HG03571 (cell line): ENCODE measurements around the gene NXN.

ENCODE experiments used
- ATAC-seq: cut with Tn5 transposase; IDR thresholded peaks from one replicate; pipeline ENCODE4 v1.9.1; 2021; ENCODE audit not compliant: unreplicated experiment

Gene NXN

DNA sequence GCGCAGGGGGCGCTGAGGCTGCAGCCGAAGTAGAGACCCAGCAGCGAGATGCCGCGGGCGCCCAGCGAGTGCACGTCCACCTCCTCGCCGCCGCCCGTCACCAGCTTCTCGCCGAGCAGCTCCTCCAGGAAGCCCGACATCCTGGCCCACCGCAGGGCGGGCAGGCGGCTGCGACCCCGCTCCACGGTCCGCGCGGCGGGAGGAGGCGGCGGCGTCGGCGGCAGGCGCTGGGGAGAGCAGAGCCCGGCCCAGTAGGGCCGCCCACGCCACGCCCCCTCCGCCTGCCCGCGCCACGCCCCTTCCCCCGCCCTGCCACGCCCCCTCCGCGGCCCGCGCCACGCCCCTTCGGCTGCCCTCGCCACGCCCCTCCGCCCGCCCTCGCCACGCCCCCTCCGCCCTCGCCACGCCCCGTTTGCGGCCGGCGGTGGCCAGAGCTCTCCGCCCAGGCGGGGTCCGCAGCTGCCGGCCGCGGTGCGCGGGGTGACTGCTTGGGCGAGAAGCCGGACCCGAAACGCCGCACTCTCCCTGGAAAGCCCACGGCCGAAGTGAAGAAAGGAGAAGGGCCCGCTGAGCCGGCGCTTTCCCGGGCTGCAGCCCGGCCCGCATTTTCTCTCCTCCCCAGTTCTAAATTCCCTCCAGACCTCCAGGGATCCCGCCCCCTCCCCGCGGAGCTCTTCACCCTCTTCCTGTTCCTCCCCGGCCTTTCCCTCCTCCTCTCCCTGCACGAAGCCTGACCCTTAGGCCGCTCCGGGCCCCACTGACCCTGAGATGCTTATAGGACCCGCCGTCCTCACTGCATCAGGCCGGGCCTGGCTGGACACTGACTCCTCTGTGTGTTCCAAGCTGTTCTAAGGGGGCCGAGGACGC, at the start of gene NXN:
Gene NXN, minus strand, starts transcription at position 238 of the 867 bp plus-strand sequence.
- ATAC-seq = peak; percentile 58

DNA sequence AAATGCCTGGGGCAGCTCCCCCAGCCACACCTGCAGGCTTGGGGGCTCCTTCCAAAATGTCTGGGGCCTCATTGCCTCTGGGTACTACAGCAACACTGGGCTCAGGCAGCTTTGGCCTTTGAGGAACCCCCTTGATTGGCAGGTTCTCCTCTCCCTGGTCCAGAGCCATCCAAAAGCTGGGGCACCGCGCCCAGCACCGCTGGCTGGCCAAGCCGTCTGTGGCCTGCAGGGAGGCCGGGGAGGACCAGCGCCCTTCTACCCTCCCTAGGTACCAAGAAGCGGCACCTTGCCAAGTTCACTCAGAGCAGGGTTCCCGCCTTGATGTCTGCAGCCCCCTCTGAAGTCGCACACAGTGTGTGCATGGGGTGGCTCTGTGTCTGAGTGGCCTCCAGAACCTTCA, 47.5 kb upstream of the NXN start:
- no peak for ATAC-seq

DNA sequence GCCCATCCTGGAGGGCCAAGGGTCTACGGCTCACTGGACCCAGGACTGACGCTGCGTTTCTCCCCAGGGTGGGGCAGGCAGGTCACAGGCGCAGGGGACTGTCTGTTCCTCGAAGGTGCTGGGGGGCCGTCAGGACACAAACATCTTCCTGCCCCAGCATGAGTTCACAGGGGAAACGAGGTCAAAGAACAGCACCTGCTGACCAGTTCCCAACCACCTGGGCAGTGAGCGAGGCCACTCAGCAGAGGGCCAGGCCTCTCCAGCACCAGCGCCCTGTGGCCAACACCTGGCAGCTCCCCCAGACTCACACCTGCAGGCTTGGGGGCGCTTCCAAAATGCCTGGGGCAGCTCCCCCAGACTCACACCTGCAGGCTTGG, 47.0 kb upstream of the NXN start:
- no peak for ATAC-seq

DNA sequence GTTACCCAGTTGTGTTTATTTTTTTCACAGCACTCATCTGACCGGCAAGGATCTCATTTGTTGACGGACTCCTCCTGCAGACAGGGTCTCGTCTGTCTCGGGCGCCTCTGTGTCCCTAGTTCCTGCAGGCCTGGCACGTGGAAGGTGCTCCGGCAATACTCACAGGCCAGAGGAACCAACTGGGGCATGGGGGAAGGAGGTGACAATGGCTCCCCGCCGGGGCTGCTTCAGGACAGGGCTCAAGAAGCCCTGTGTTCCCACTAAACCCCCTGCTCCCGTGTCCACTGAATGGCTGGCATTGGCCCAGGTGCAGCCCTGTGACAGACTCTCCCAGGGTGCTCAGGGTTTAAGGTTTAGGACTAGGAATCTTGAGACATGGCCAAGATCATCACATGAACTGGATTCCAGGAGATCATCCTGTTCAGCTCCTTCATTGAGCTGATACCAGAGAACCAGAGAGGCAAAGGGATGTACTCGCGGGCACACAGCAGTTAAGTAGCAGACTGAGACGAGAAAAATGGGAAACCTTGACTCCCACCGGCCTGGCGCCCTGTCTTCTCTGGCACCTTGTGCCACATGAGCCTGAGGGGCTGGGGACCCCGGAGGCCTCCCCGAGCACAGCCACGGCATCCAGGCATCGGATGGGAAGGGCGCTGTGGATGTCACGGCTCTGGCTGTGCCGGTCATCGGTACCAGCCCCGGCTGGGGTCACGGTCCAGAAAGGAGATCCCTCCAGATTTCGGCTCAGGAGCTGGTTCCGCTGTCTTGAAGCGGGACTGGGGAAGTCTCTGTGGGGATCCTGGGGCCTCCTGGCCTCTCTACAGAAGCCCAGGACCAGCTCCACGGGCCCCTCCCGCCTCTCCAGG, 46.4 kb upstream of the NXN start:
- no peak for ATAC-seq

DNA sequence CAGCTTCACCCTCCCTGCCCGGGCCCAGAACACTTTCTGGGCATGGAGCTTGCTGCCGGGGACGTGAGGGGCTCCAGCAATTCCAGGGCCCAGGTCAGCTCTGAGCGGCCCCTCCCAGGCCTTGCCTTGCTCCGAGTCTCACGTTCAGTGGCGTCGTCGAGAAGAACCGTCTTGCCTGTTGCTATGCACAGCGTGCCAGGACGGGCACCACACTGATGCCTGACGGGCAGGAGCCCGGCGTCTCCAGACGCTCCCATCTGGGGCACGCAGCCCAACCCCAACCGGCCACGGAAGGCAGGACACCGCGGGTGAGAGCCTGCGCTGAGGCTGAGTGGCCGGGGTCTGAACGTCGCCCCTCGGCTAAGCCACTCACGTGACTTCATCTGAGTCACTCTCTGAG, 44.5 kb upstream of the NXN start:
- no peak for ATAC-seq

DNA sequence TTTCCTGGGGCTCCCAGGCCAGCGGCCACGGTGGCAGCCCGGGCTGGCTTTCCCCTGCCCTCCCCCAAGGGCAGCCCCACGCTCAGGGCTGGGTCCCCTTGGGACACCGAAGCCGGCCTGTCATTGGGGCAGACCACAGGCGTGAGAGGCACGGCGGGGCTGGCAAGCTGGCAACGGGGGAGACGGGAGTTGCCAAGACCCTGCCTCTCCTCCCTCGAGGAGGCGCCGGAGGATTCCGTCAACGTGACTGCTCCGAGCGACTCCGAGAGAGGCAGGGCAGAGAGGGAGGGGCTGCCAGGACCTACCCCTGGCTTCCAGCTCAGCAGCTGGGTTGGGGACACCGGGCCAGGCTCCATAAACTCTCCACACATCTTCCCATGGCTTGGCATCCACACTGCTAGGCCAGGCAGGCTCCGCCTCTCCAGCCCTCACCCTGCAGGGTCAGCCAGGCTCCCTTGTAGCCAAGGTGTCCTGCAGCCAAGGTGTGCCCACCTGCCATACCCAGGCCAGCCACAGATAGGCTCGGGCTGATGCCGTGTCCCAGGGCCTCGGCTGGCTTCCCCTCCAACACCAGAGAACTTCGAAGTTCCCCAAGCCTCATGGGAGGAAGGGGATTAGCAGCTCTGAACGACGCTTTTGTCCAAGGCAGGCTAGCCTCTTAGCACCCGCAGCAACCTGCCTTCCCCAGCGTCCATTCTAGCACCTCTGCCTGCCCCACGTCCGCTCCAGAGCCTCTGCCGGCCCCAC, 42.9 kb upstream of the NXN start:
- ATAC-seq = no peak

DNA sequence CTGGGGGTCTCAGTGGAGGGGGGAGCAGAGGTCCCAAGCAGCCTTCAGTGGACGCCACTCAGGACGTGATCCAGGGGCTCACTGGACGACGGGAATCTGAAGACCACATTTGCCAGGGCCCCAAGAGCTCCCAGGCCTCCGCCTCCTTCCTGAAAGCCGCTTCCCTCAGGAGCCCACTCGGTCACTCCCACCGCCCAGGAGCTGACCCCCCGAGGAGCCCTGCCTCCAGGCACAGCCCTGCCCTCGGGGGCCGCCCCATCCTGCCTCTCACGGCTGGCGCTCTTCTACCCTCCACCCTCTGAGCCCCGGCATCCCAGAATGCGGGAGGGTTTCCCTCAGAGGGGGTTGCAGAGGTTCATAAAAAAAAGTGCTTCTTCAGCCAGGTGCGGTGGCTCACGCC, 41.6 kb upstream of the NXN start:
- no peak for ATAC-seq

DNA sequence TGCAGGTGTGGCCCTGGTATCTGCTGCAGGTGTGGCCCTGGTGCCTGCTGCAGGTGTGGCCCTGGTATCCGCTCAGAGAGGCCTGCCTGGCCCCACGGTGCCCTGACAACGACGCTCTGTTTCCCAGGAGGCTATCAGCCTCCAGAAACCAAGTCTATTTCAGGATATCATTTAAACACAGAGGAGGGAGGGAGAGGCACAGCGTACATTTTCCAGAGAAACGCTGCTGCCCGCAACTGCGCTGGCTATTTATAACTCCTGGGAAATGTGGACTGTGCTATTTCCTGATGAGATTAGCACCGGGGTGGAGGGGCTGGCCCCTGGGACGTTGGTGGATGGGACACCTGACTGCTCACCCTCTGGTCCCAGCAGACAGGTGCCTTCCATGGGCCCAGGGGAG, 39.9 kb upstream of the NXN start:
- no peak for ATAC-seq

DNA sequence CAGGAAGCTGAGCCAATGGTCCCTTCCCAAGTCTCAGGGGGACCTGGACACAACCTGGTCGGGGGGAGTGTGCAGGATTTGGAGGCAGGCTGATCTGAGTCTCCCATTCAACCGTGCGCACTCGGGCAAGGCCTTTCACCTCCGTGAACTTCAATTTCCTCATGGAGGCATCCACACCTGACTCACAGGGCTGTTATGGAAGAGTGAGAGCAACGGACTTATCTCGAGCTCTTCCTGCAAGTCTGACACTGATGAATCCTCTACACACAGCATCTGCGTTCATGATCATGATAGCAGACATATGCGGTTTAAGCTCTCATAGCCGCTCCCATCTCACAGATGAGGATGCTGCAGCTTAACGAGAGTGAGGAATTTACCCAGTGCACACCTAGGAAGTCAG, 39.0 kb upstream of the NXN start:
- no peak for ATAC-seq

DNA sequence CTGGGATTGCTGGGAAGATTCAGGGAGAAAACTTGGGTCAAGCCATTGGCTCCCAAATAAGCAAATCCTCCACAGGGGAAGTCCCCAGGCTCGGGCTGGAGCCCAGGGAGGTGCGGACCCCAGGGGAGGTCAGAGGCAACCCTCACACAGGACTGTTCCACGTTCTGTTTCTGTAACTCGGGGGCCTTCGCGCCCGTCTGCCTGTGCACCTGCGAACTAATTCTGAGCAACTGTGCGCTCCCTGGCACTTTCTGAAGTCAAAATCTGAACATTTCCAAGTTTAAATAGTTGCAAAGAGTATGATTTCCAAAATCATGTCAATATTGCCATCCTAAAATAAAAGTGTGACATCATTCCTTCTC, 34.1 kb upstream of the NXN start:
- no peak for ATAC-seq

DNA sequence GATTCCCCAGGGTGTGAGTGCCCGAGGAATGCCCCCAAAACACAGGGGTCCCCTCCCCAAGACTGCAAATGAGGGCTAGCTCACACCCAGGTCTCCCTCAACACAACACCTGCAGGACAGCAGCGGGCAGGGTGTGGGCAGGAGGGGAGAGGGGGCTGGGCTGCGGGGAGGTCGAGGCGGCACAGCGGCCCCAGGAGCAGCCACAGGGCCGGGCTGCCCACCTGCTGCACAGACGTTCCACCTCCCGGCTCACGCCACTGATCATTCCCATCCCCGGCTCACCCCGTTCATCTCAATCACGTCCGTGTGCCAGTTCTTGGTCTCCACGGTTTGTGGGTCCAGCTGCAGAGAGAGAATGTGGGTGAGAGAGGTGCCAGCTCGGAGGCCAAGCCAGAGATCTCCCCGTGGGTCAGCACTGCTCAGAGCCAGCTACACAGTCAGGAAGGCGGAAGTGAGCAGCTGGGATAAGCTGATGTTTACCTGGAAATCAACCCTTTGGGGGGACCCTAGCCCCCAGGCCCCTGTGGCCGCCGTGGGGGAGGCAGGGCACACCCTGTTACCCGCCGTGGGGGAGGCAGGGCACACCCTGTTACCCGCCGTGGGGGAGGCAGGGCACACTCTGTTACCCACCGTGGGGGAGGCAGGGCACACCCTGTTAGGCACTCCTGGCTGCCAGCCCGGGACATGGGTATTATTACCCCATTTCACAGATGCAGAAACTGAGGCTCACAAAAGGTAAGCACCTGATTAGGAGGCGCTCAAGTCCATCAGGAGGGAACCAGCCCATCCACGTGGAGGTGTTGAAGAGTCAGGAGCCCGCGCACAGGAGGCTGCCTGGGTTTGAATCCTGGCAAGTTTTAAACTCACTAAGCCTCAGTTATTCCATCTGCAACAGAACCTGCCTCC, 33.5 kb upstream of the NXN start:
- ATAC-seq = no peak

DNA sequence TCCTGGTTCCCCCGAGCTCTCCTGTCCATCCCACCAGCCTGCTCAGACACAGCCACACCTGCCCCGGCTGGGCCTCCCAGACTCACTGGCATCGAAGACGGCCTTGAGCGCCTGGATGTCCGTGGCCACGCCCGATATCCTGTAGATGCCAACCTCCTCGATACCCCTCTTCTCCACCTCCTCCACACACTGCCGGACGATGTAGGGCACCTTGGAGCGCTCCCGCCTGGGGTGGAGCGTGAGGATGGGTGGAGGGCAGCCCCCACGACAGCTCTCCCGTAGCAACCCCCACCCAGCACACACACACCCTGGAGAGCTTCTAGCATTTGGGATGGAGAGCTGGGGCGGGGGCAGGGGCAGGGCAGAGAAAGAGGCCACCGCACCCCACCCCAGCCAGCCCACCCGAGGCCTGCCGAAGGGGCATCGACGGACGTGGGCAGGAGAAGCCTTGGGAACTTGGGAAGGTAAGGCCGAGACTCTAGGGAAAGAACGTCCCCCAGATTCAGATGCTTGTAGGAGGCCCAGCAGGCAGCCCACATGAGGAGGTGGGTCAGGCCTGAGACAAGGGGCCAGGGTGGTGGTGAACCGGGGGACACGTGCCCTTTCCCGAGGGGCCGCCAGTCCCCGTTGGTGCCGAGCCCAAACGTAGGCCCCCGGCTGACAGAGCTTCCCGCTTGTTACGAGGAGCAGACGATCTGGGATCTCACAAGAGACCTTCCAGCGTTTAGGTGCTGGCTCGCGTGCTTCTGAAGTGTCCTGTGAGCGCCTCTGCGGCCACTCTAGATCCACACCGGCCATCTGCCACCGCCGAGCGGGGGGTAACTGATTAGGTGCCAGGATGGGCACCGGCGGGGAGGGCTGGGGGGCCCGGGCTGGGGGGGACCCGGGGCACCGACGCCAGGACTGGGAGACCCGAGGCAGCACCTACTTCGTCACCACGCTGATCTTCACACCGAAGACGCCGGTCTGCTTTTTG, 32.5 kb upstream of the NXN start:
- no peak for ATAC-seq

DNA sequence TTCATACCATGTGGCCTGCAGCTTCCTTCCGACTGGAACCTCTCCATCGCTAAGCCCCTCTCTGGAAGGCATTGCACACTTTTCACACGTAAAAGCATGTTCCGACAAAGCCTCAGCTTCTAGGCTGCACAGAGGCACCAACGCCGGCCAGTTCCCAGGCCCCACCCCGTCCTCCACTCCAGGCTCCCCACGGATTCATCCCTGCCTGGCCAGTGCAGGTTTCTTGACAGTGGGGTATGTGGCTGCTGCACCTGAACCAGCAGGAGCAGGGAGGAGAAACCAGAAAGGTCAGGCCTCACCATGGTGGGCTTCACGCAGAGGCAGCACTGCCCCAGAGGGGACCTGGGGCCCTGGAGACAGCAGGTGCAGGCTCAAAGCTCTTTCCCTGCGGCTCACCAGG, 31.6 kb upstream of the NXN start:
- ATAC-seq = no peak

DNA sequence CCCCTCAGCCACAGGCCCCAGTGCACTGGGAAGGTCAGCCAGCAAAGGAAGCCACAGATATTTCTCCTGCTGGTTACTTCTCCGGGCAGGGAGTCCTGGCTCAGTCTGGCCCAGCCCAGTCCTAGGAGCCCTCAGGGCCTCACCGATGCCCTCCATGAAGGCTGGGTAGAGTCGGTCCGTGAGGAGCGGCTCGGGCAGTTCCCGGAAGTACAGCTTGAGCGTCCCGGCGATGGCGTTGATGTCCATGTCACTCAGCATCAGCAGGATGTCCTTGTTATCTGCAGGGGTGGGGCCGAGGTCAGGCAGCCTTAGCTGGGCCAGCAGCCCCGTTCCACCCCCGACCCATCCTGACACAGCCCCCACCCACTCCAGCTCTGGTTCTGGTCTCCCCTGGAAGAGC, 31.0 kb upstream of the NXN start:
- no peak for ATAC-seq

DNA sequence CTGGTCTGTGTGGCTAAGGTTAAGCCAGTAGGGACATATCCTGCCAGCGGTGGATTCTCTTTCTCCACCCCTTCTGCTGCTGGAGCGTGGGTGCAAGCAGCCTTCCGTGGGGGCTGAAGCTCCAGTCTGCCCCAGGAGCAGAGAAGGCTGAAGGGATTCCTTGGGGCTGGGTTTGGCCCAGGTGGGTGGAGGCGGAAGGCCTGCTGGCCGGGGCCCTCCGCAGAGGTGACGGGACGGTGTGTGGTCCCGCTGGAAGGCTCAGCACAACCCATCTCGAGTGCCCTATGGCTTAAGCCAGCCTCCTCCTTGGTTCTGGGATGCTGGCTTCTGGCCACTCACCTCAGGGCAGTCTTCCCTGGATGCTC, 30.5 kb upstream of the NXN start:
- ATAC-seq = no peak

DNA sequence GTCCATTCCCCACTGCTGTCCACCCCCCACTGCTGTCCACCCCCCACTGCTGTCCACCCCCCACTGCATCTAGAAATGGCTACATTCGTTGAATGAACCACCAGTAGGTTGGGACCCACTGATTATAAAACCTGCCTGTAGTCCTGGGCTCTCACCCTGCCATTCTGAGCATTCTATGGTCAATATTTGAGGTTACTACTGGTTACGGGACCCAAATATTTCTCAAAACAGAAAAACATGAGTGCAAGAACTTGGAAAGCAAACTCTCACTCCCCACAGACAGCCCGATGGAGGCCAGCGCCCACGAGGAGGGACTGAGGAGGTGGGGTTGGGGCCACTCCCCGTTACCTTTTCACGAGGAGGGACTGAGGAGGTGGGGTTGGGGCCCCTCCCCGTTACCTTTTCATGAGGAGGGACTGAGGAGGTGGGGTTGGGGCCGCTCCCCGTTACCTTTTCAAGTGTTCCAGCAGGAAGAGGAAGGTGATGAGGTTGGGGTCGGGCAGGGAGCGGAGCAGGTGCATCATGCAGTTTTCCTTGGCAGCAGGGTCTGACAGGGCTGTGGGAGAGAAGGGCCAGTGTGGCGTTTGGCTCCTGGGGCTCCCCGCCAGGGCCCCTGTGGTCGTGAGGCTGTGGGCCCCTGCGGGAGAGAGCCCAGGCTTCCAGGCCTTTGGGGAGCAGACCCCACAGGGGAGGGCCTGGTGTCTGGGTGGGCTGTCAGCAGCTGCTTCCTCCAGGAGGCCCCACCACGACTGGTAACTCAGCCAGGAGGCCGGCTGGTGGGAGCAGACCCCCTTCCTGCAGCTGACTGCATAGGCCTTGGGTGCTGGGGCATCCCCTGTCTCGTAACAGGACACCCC, 29.9 kb upstream of the NXN start:
- no peak for ATAC-seq

DNA sequence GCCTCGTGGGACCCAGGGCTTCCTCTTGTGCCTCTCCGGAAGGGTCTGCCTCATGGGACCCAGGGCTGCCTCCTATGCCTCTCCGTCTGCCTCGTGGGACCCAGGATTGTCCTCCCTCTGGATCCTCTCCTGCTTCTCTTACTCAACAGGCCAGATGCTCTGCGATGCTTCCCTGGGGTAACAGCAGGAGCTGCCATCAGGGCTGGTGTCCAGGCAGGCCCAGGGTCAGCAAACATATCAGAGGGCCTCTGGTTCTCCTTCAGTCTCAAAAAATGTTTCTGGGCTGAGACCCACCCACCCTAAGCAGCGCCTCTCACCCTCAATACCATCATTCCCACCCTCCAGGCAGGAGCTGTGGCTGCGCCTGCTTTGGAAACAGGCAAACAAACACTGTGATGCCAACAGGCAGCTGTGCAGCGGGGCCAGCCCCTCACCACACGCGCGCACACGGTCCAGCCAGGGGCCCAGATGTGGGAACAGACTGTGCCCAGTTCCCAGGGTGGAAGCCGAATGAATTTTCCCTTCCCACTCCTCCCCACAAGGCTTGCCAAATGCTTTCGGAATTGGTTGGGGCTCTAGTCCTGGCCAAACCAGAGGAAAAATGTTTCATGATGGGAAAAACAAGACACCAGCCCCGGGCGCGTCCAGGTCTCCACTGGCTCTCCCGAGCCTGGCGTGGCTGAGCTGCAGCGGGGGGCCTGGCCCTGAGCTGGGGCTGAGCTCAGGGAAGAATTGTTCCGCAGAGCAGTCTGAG, 28.6 kb upstream of the NXN start:
- ATAC-seq = no peak
